ENCODE results near the gene TAF11L5. TPM values are rescaled to one million over a fixed set of nuclear protein-coding genes. Genes with fewer than 3 reads are reported as not detected.

Gene TAF11L5
- total RNA-seq (2022; extraction: Qiagen RNA extraction; ENCODE audit: low read depth), result not detected in 5 replicates

GRCh38 chr5:17524935-17525334 lies at the start of gene TAF11L5:
Gene TAF11L5, plus strand, starts transcription at chr5:17525235.

GRCh38 chr5:17497931-17498330 lies 27.1 kb upstream of the TAF11L5 start, which contains the start of gene TAF11L2:
Gene TAF11L2, plus strand, starts transcription at chr5:17498231.

GRCh38 chr5:17518067-17518466 lies 7.0 kb upstream of the TAF11L5 start, which contains the start of gene TAF11L3:
Gene TAF11L3, plus strand, starts transcription at chr5:17518367.

GRCh38 chr5:17521501-17521900 lies 3.5 kb upstream of the TAF11L5 start, which contains the start of gene TAF11L4:
Gene TAF11L4, plus strand, starts transcription at chr5:17521801.

GRCh38 chr5:17528369-17528768 lies 3.3 kb downstream of the TAF11L5 start, which contains the start of gene TAF11L6:
Gene TAF11L6, plus strand, starts transcription at chr5:17528669.

Other genes starting within 250 kb of the TAF11L5 start
- not detected in 5 replicates for gene TAF11L2, start 27.0 kb upstream of the TAF11L5 start, total RNA-seq (2022; extraction: Qiagen RNA extraction; ENCODE audit: low read depth)
- not detected in 5 replicates for gene TAF11L3, start 6.9 kb upstream of the TAF11L5 start, total RNA-seq (2022; extraction: Qiagen RNA extraction; ENCODE audit: low read depth)
- gene TAF11L4, start 3.4 kb upstream of the TAF11L5 start, total RNA-seq (2022; extraction: Qiagen RNA extraction; ENCODE audit: low read depth), result not detected in 5 replicates
- gene TAF11L6, start 3.4 kb downstream of the TAF11L5 start, total RNA-seq (2022; extraction: Qiagen RNA extraction; ENCODE audit: low read depth), result not detected in 5 replicates
- gene TAF11L7, start 60.5 kb downstream of the TAF11L5 start, total RNA-seq (2022; extraction: Qiagen RNA extraction; ENCODE audit: low read depth), result not detected in 5 replicates
- gene TAF11L8, start 65.7 kb downstream of the TAF11L5 start, total RNA-seq (2022; extraction: Qiagen RNA extraction; ENCODE audit: low read depth), result not detected in 5 replicates
- gene TAF11L9, start 69.2 kb downstream of the TAF11L5 start, total RNA-seq (2022; extraction: Qiagen RNA extraction; ENCODE audit: low read depth), result not detected in 5 replicates
- not detected in 5 replicates for gene TAF11L10, start 72.6 kb downstream of the TAF11L5 start, total RNA-seq (2022; extraction: Qiagen RNA extraction; ENCODE audit: low read depth)
- gene TAF11L11, start 78.9 kb downstream of the TAF11L5 start, total RNA-seq (2022; extraction: Qiagen RNA extraction; ENCODE audit: low read depth), result 0.18 to 0.42 TPM (median 0.23 TPM) in 3 of 5 replicates, not detected in the others
- gene TAF11L12, start 85.2 kb downstream of the TAF11L5 start, total RNA-seq (2022; extraction: Qiagen RNA extraction; ENCODE audit: low read depth), result not detected in 5 replicates
- not detected in 5 replicates for gene TAF11L13, start 106.9 kb downstream of the TAF11L5 start, total RNA-seq (2022; extraction: Qiagen RNA extraction; ENCODE audit: low read depth)
- not detected in 5 replicates for gene TAF11L14, start 109.2 kb downstream of the TAF11L5 start, total RNA-seq (2022; extraction: Qiagen RNA extraction; ENCODE audit: low read depth)